ENCODE results near the gene ADD2.

The ADD2 gene

DNA sequence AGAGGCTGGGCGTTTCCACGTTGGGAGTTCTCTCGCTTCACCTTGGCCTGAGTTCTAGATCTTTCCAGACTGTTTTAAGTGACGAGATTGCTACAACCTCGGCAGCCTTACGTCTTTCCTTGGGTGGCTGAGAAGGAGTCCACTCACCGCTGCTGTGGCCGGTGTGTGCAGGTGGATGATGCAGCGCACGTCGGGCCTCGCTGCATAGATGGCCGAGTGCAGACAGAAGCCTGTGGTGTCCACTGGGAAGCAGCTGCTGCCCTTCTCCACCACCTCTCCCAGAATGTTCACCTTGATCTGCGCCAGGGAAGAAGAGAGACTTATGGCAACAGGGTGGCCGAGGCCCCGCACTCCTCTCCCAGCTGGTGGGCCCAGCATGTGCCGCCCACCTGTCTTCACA, 75.7 kb downstream of the ADD2 start:
- Histone ChIP-seq H3K9me3 (ENCODE audit: control insufficient read depth, insufficient read depth, low read length) (no peaks in the 10 kb centered on the region), H3K4me2 (ENCODE audit: low read length) (no peak overlapping the region), H3K79me2 (ENCODE audit: control insufficient read depth, low read length) (no peaks in the 10 kb centered on the region), H3K4me3 (ENCODE audit: low read length) (no peak overlapping the region), H4K20me1 (ENCODE audit: control insufficient read depth, insufficient read depth, low read depth, low read length) (no peaks in the 10 kb centered on the region), H3F3A (ENCODE audit: control insufficient read depth, insufficient read depth) (no peaks in the 10 kb centered on the region), H3K4me1 (ENCODE audit: control insufficient read depth, low read length) (no peaks in the 10 kb centered on the region), H3K9me2 (replicated peaks; ENCODE audit: control insufficient read depth, low read length) (no peaks in the 10 kb centered on the region), H3K27ac (ENCODE audit: low read depth, low read length) (no peak overlapping the region), H3K36me3 (ENCODE audit: control insufficient read depth, low read length) (no peaks in the 10 kb centered on the region), H3K27me3 (ENCODE audit: control insufficient read depth, low read length) (no peaks in the 10 kb centered on the region)
- no peak for TF ChIP-seq EZH2phosphoT487 (IDR thresholded peaks at IDR 0.05; ENCODE audit: borderline replicate concordance, low read length)
- TF ChIP-seq, protein P1, sequence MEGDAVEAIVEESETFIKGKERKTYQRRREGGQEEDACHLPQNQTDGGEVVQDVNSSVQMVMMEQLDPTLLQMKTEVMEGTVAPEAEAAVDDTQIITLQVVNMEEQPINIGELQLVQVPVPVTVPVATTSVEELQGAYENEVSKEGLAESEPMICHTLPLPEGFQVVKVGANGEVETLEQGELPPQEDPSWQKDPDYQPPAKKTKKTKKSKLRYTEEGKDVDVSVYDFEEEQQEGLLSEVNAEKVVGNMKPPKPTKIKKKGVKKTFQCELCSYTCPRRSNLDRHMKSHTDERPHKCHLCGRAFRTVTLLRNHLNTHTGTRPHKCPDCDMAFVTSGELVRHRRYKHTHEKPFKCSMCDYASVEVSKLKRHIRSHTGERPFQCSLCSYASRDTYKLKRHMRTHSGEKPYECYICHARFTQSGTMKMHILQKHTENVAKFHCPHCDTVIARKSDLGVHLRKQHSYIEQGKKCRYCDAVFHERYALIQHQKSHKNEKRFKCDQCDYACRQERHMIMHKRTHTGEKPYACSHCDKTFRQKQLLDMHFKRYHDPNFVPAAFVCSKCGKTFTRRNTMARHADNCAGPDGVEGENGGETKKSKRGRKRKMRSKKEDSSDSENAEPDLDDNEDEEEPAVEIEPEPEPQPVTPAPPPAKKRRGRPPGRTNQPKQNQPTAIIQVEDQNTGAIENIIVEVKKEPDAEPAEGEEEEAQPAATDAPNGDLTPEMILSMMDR (IDR thresholded peaks at IDR 0.05; ENCODE audit: low read depth, low read length, poor library complexity, severe bottlenecking): no peak

DNA sequence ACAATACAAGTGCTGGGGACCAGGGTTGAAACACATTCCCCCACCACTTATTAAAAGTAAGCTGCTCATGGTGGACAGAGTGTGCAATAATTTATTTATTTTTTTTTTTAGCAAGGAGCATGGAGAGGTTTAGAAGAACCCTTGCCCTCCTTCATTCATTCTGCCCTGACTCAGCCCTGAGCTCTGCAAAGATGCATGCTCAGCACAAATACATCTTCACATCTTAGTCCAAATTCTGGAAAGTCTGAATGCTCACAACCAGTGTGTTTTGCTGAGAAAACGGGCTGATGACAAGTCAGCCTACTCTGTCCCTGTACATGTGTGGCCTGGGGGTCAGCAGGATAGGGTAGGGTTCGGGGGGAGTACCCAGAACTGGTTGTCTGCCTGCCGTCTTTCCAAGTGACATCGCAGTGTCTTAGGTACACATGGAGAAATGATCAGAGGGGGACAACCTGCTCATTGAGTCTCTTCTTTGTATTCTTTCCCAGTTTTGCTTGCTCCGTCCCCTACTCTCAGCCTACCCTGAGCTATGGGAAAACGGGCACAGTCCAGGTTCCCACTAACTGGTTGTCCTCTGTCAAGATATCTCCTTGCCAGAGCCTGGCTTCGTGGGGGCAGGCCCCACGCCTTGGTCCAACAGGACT, 76.4 kb downstream of the ADD2 start:
- Histone ChIP-seq H3K4me1 (ENCODE audit: control insufficient read depth, low read length) (no peaks in the 10 kb centered on the region), H3K27ac (ENCODE audit: low read depth, low read length) (no peak overlapping the region), H3K4me2 (ENCODE audit: low read length) (no peak overlapping the region), H4K20me1 (ENCODE audit: control insufficient read depth, insufficient read depth, low read depth, low read length) (no peaks in the 10 kb centered on the region), H3K36me3 (ENCODE audit: control insufficient read depth, low read length) (no peaks in the 10 kb centered on the region), H3K27me3 (ENCODE audit: control insufficient read depth, low read length) (no peaks in the 10 kb centered on the region), H3F3A (ENCODE audit: control insufficient read depth, insufficient read depth) (no peaks in the 10 kb centered on the region), H3K4me3 (ENCODE audit: low read length) (no peak overlapping the region), H3K79me2 (ENCODE audit: control insufficient read depth, low read length) (no peaks in the 10 kb centered on the region), H3K9me3 (ENCODE audit: control insufficient read depth, insufficient read depth, low read length) (no peaks in the 10 kb centered on the region), H3K9me2 (replicated peaks; ENCODE audit: control insufficient read depth, low read length) (no peaks in the 10 kb centered on the region)
- TF ChIP-seq, protein P1 (IDR thresholded peaks at IDR 0.05; ENCODE audit: low read depth, low read length, poor library complexity, severe bottlenecking): no peak
- no peak for TF ChIP-seq EZH2phosphoT487 (IDR thresholded peaks at IDR 0.05; ENCODE audit: borderline replicate concordance, low read length)

DNA sequence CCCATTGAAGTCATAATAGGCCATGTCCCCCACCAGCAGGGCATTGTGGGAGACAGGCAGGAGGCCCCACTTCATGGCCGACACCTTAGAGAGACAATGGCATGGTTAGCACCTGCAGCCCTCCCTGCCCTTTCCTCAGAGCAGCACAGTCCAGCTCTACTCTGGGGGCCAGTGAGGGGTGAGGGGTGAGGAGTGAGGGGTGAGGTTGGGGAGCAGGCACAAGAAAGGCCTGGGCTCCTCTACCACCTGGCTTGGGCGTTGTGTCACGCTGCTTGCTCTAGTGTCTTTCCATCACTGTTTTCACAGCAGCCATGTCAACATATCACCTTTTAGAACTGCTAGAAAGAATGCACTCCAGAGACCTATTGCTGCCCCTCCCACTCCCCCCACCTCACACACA, 77.2 kb downstream of the ADD2 start:
- Histone ChIP-seq H3F3A (ENCODE audit: control insufficient read depth, insufficient read depth) (no peaks in the 10 kb centered on the region), H3K4me3 (ENCODE audit: low read length) (no peak overlapping the region), H3K27ac (ENCODE audit: low read depth, low read length) (no peak overlapping the region), H4K20me1 (ENCODE audit: control insufficient read depth, insufficient read depth, low read depth, low read length) (no peaks in the 10 kb centered on the region), H3K9me3 (ENCODE audit: control insufficient read depth, insufficient read depth, low read length) (no peaks in the 10 kb centered on the region), H3K9me2 (replicated peaks; ENCODE audit: control insufficient read depth, low read length) (no peaks in the 10 kb centered on the region), H3K4me2 (ENCODE audit: low read length) (no peak overlapping the region), H3K27me3 (ENCODE audit: control insufficient read depth, low read length) (no peaks in the 10 kb centered on the region), H3K4me1 (ENCODE audit: control insufficient read depth, low read length) (no peaks in the 10 kb centered on the region), H3K36me3 (ENCODE audit: control insufficient read depth, low read length) (no peaks in the 10 kb centered on the region), H3K79me2 (ENCODE audit: control insufficient read depth, low read length) (no peaks in the 10 kb centered on the region)
- no peak for TF ChIP-seq EZH2phosphoT487 (IDR thresholded peaks at IDR 0.05; ENCODE audit: borderline replicate concordance, low read length)
- TF ChIP-seq, protein P1 (IDR thresholded peaks at IDR 0.05; ENCODE audit: low read depth, low read length, poor library complexity, severe bottlenecking): no peak

Data from DOHH2 (cell line).